Smooth muscle cell (in vitro differentiated cells): Measurements from ENCODE around the gene CFC1. TPM values are rescaled to one million over a fixed set of nuclear protein-coding genes. Genes with fewer than 3 reads are reported as not detected.
"Not testable (repeated sequence)": the region's sequence is repeated elsewhere in the genome, so short reads cannot be mapped to it uniquely, and the experiment has no call there.

Experiments used
- DNase-seq: peaks from one replicate; lab custom pipeline; 2025; ENCODE audit not compliant: unreplicated experiment; lab: John Stamatoyannopoulos, UW
- H2AFZ ChIP-seq: fragments of 200-600 bp; sonication (generic); 2 replicates; pipeline ENCODE4 v1.6.0; 2016; ENCODE audit warnings: antibody characterized with exemption, low read depth, mild to moderate bottlenecking
- H3F3A ChIP-seq: fragments of 200-600 bp; sonication (generic); 2 replicates; pipeline ENCODE4 v1.6.0; 2017; ENCODE audit warnings: antibody characterized with exemption, low read depth
- H3K27ac ChIP-seq: fragments of 200-600 bp; sonication (generic); 2 replicates; pipeline ENCODE4 v1.5.1; 2016; ENCODE audit warnings: low read depth, mild to moderate bottlenecking
- H3K27me3 ChIP-seq: fragments of 200-600 bp; sonication (generic); 2 replicates; pipeline ENCODE4 v1.6.1; 2016; ENCODE audit warnings: low read depth, mild to moderate bottlenecking
- H3K36me3 ChIP-seq: fragments of 200-600 bp; sonication (generic); 2 replicates; pipeline ENCODE4 v1.5.1; 2016; ENCODE audit warnings: low read depth
- H3K4me1 ChIP-seq: fragments of 200-600 bp; sonication (generic); 2 replicates; pipeline ENCODE4 v1.5.1; 2016; ENCODE audit warnings: low read depth
- H3K4me2 ChIP-seq: fragments of 200-600 bp; sonication (generic); 2 replicates; pipeline ENCODE4 v1.6.0; 2016; ENCODE audit warnings: mild to moderate bottlenecking
- H3K4me3 ChIP-seq: fragments of 200-600 bp; sonication (generic); 2 replicates; pipeline ENCODE4 v1.5.1; 2016; ENCODE audit warnings: mild to moderate bottlenecking
- H3K79me2 ChIP-seq: fragments of 200-600 bp; sonication (generic); 2 replicates; pipeline ENCODE4 v1.6.0; 2016; ENCODE audit warnings: low read depth, mild to moderate bottlenecking
- H3K9ac ChIP-seq: fragments of 200-600 bp; sonication (generic); 2 replicates; pipeline ENCODE4 v1.6.0; 2016; ENCODE audit warnings: low read depth
- H3K9me3 ChIP-seq: fragments of 200-600 bp; sonication (generic); replicated peaks from 2 replicates; pipeline ENCODE4 v1.5.1; 2016; ENCODE audit warnings: low read depth
- H4K20me1 ChIP-seq: fragments of 200-600 bp; sonication (generic); 2 replicates; pipeline ENCODE4 v1.6.0; 2016; ENCODE audit warnings: low read depth
- WGBS: methylation state at CpG from one replicate; pipeline ENCODE4 v1.1.7; 2016; ENCODE audit warnings: low lambda C conversion rate; 5-methylcytosine and 5-hydroxymethylcytosine counted together
- polyA plus RNA-seq: library from polyadenylated mRNA; unstranded; fragments of >200 nt; fragmentation: Nextera tagmentation; extraction: Ambion mirVana; gene quantifications from 2 replicates; pipeline ENCODE4 v1.2.1, GENCODE V29; 2016
- small RNA-seq: library from RNA; depleted of rRNA; stranded (forward); fragments of <200 nt; gene quantifications from one replicate; pipeline ENCODE3, GENCODE V24; 2014
- total RNA-seq: library from RNA; depleted of rRNA; stranded (reverse); fragments of >200 nt; gene quantifications from 2 replicates; pipeline ENCODE4 v1.2.3, GENCODE V29; 2014

CFC1 gene
- total and polyA plus RNA-seq, 2 experiments from 2014 or later = not detected

- H2AFZ ChIP-seq, H3K4me1 ChIP-seq, H3K4me2 ChIP-seq, H3K9ac ChIP-seq, H3F3A ChIP-seq, H3K27me3 ChIP-seq, H3K4me3 ChIP-seq, H3K9me3 ChIP-seq, H3K79me2 ChIP-seq, DNase-seq, H3K36me3 ChIP-seq, H3K27ac ChIP-seq, H4K20me1 ChIP-seq: not testable (repeated sequence)
- WGBS = no CpG with 5 or more reads among the region's 12 CpGs
Observed at GRCh38 chr2:130543785-130544528, 55.4 kb downstream of the CFC1 start.

GRCh38 chr2:130542789-130543188 lies 56.6 kb downstream of the CFC1 start:
- not testable (repeated sequence) for H3K4me3 ChIP-seq, H4K20me1 ChIP-seq, H3K9me3 ChIP-seq, H3K79me2 ChIP-seq, H3K9ac ChIP-seq, H3K36me3 ChIP-seq, H3K4me2 ChIP-seq, H3K4me1 ChIP-seq, DNase-seq, H3K27me3 ChIP-seq, H3F3A ChIP-seq, H2AFZ ChIP-seq, H3K27ac ChIP-seq
- WGBS = no CpG with 5 or more reads among the region's 4 CpGs

Small RNA genes within 50 kb of the gene (small RNA-seq; reads per million reads assigned to genes)
- gene RF00017 (not detected), gene RNU6-848P (not detected)

Other genes starting within 250 kb of the CFC1 start
- gene PTPN18, start 243.5 kb downstream of the CFC1 start, total RNA-seq = 4.4 and 13.9 TPM in 2 replicates
- 10.1 and 10.2 TPM in 2 replicates for gene PTPN18, start 243.5 kb downstream of the CFC1 start, polyA plus RNA-seq
- gene POTEI, start 90.2 kb downstream of the CFC1 start, total RNA-seq = 0.90 and 1.0 TPM in 2 replicates
- gene POTEI, start 90.2 kb downstream of the CFC1 start, polyA plus RNA-seq = 0.13 and 1.2 TPM in 2 replicates
- not detected in 2 replicates for gene CFC1B, start 78.4 kb downstream of the CFC1 start, total RNA-seq
- gene CFC1B, start 78.4 kb downstream of the CFC1 start, polyA plus RNA-seq = not detected in 2 replicates
- gene POTEJ, start 11.9 kb upstream of the CFC1 start, total RNA-seq = 0.36 TPM in 1 of 2 replicates, not detected in the other
- gene POTEJ, start 11.9 kb upstream of the CFC1 start, polyA plus RNA-seq = not detected in 2 replicates
- not detected in 2 replicates for gene GPR148, start 129.5 kb upstream of the CFC1 start, total RNA-seq
- gene GPR148, start 129.5 kb upstream of the CFC1 start, polyA plus RNA-seq = not detected in 2 replicates
- gene AMER3, start 156.0 kb upstream of the CFC1 start, total RNA-seq = not detected in 2 replicates
- gene AMER3, start 156.0 kb upstream of the CFC1 start, polyA plus RNA-seq = not detected in 2 replicates
- 11.4 and 16.0 TPM in 2 replicates for gene ARHGEF4, start 237.3 kb upstream of the CFC1 start, total RNA-seq
- gene ARHGEF4, start 237.3 kb upstream of the CFC1 start, polyA plus RNA-seq = 13.0 and 14.9 TPM in 2 replicates